T-helper 2 cell (primary cell): ENCODE results near the gene MEIOB.

Experiments used
- DNase-seq, 5 experiments: peaks; one replicate each; pipeline versions ENCODE4 v3.0.0 to v3.0.0-alpha.2; 2012 to 2022

Gene MEIOB

DNA sequence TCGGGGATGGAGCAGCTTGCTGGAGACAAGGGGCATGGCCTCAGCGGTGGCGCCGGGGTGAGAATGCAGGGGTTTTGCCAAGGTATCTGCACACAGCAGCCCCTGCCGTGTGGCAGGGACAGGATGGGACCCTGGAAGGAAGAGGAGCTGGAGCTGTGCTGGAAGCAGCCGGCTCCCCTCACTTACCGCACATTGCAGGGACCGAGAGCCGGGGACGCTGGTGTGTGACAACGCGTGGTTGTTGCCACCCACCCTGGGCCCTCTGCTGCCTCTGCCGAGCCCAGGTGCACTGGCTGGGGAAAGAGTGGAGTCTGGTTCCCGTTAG is 86.2 kb downstream of the MEIOB start:
- DNase-seq, result peak in 1 of 5 experiments; percentile 3

DNA sequence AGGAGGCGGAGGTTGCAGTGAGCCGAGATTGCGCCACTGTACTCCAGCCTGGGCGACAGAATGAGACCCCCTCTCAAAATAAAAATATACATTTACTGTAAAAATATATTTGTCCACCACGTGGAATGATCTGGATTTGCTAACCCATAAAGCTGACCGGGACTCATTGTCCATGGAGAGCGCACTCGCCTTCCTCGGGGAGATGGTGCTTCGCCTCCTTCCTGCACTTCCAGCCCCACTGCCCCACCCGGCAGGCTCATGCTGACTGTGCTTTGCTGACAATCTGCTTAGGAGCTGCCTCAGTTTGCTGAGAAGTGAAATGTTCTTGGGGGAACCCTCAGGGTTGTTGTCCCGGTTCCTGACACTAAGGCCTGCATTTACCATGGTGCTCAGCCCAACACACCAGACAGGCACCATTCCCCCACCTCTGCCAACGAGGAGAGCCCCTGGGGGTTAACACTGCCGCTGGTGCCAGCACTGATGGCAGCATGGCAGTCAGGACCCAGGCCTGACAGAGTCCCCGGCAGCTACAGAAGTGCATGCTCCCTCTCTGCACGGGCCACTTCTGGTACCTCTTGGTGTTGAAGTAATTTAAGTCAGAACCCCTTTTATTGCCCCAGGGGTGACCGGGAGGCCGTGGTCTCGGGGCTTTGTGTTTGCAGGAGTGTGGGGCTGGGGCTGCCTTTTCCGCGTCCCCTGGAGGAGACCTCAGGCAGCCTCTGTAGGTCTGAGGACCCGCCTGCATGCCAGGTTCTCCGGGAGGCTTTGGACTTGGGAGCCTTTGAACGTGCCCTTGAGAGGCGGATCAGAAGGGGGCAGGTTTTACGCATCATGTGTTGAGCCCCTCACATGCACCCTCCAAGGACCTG is 86.8 kb downstream of the MEIOB start:
- no peak for DNase-seq
